22Rv1 (cell line): ENCODE results near the gene NPHS1.

Experiments used
- CTCF ChIP-seq: fragments of 450-650 bp; IDR thresholded peaks from 2 replicates; pipeline ENCODE4 v1.5.1; 2017; ENCODE audit warnings: mild to moderate bottlenecking
- ZFX ChIP-seq: fragments of 450-650 bp; IDR thresholded peaks from 2 replicates; pipeline ENCODE4 v1.6.1; 2017; ENCODE audit warnings: antibody characterized with exemption, borderline replicate concordance

GRCh38 chr19:35796645-35797542 is 55.4 kb downstream of the NPHS1 start:
- no peak for TF ChIP-seq CTCF
- no peak for TF ChIP-seq ZFX
